ENCODE measurements around the gene GOLGA3.
"Not testable (repeated sequence)": the region's sequence is repeated elsewhere in the genome, so short reads cannot be mapped to it uniquely, and the experiment has no call there.

Gene GOLGA3

GRCh38 chr12:132753670-132754069, 75.0 kb downstream of the GOLGA3 start:
- not testable (repeated sequence) for DNase-seq (ENCODE audit: low read depth in 3 of 3)

GRCh38 chr12:132748319-132748718, 80.3 kb downstream of the GOLGA3 start:
- no peak for DNase-seq (ENCODE audit: low read depth in 3 of 3)

- no peak for DNase-seq (ENCODE audit: low read depth in 3 of 3)
Observed at GRCh38 chr12:132747896-132748295, 80.8 kb downstream of the GOLGA3 start.

- no peak for DNase-seq (ENCODE audit: low read depth in 3 of 3)
Observed at GRCh38 chr12:132747395-132747794, 81.3 kb downstream of the GOLGA3 start.

GRCh38 chr12:132746613-132747012, 82.1 kb downstream of the GOLGA3 start:
- no peak for DNase-seq (ENCODE audit: low read depth in 3 of 3)

GRCh38 chr12:132743831-132744230, 84.8 kb downstream of the GOLGA3 start:
- DNase-seq (ENCODE audit: low read depth in 3 of 3) = no peak

GRCh38 chr12:132741620-132742019, 87.0 kb downstream of the GOLGA3 start:
- DNase-seq (ENCODE audit: low read depth in 3 of 3) = no peak

GRCh38 chr12:132740652-132741051, 88.0 kb downstream of the GOLGA3 start:
- no peak for DNase-seq (ENCODE audit: low read depth in 3 of 3)

- DNase-seq (ENCODE audit: low read depth in 3 of 3) = no peak
Observed at GRCh38 chr12:132740313-132740646, 88.4 kb downstream of the GOLGA3 start.

- DNase-seq (ENCODE audit: low read depth in 3 of 3) = no peak
Observed at GRCh38 chr12:132739600-132740312, 88.9 kb downstream of the GOLGA3 start.

- DNase-seq (ENCODE audit: low read depth in 3 of 3) = no peak
Observed at GRCh38 chr12:132736913-132737312, 91.8 kb downstream of the GOLGA3 start.

GRCh38 chr12:132736378-132736777, 92.3 kb downstream of the GOLGA3 start:
- DNase-seq (ENCODE audit: low read depth in 3 of 3) = no peak

GRCh38 chr12:132735496-132735895, 93.2 kb downstream of the GOLGA3 start:
- no peak for DNase-seq (ENCODE audit: low read depth in 3 of 3)

GRCh38 chr12:132734206-132734605, 94.5 kb downstream of the GOLGA3 start:
- no peak for DNase-seq (ENCODE audit: low read depth in 3 of 3)

GRCh38 chr12:132731574-132731973, 97.1 kb downstream of the GOLGA3 start:
- DNase-seq (ENCODE audit: low read depth in 3 of 3) = no peak

GRCh38 chr12:132730353-132730752, 98.3 kb downstream of the GOLGA3 start:
- no peak for DNase-seq (ENCODE audit: low read depth in 3 of 3)

- DNase-seq (ENCODE audit: low read depth in 3 of 3) = no peak
Observed at GRCh38 chr12:132729541-132730320, 98.9 kb downstream of the GOLGA3 start.

- DNase-seq (ENCODE audit: low read depth in 3 of 3) = no peak
Observed at GRCh38 chr12:132728502-132728901, 100.2 kb downstream of the GOLGA3 start.

GRCh38 chr12:132727091-132727794, 101.4 kb downstream of the GOLGA3 start:
- DNase-seq (ENCODE audit: low read depth in 3 of 3) = no peak

- no peak for DNase-seq (ENCODE audit: low read depth in 3 of 3)
Observed at GRCh38 chr12:132726386-132726785, 102.3 kb downstream of the GOLGA3 start.

- no peak for DNase-seq (ENCODE audit: low read depth in 3 of 3)
Observed at GRCh38 chr12:132724506-132725241, 104.0 kb downstream of the GOLGA3 start.

- no peak for DNase-seq (ENCODE audit: low read depth in 3 of 3)
Observed at GRCh38 chr12:132723764-132724140, 104.9 kb downstream of the GOLGA3 start.

Data from stimulated activated CD4-positive, alpha-beta T cell treated with anti-CD3 and anti-CD28 coated beads, TNF-alpha, amount 100 ng/mL, for 48 hours (primary cell).